Testis (tissue), 5 donors: ENCODE data around the gene CHCHD5. TPM values are rescaled to one million over a fixed set of nuclear protein-coding genes. Genes with fewer than 3 reads are reported as not detected.
"Not testable (repeated sequence)": the region's sequence is repeated elsewhere in the genome, so short reads cannot be mapped to it uniquely, and the experiment has no call there.

Source experiments
- DNase-seq: peaks from one replicate; pipeline ENCODE4 v3.0.0-alpha.2; 2019
- H3K27ac ChIP-seq, 2 donors: fragments of 200-600 bp; sonication (generic); one replicate each; pipeline ENCODE4 v1.5.1; 2019
- H3K27me3 ChIP-seq: fragments of 200-600 bp; sonication (generic); one replicate; pipeline ENCODE4 v1.5.1; 2019
- H3K36me3 ChIP-seq: fragments of 200-600 bp; sonication (generic); one replicate; pipeline ENCODE4 v1.5.1; 2017; ENCODE audit warnings: low read depth; ENCODE audit errors: missing control alignments
- H3K4me1 ChIP-seq: fragments of 200-600 bp; sonication (generic); one replicate; pipeline ENCODE4 v1.5.1; 2019
- H3K4me3 ChIP-seq, 2 donors: fragments of 200-600 bp; sonication (generic); one replicate each; pipeline ENCODE4 v1.5.1; 2017 to 2019
- H3K9me3 ChIP-seq: fragments of 200-600 bp; sonication (generic); one replicate; pipeline ENCODE4 v1.5.1; 2017
- POLR2A ChIP-seq: fragments of 450-650 bp; IDR thresholded peaks from one replicate; pipeline ENCODE4 v1.6.1; 2017; ENCODE audit warnings: antibody characterized with exemption, mild to moderate bottlenecking, moderate library complexity
- WGBS, 2 donors: methylation state at CpG; one replicate each; pipeline ENCODE4 v1.1.5; 2018; 5-methylcytosine and 5-hydroxymethylcytosine counted together
- intact Hi-C: fragments of 100-400 bp; cut with DNase I; formaldehyde crosslinking; loops from one replicate; pipeline ENCODE4 v1.15.1; 2023; ENCODE audit warnings: low total_unique reads
- long read RNA-seq, 2 donors: transcript quantifications; one replicate each; lab custom pipeline, GENCODE V29; 2026
- polyA plus RNA-seq: library from polyadenylated mRNA; stranded (reverse); fragments of 350-450 nt; fragmentation: Illumina TruSeq; extraction: RNeasy Lipid Tissue Mini Kit (QIAGEN cat#74804); gene quantifications from one replicate; pipeline ENCODE4 v1.2.3, GENCODE V29; 2014; ENCODE audit warnings: low read depth, low replicate concordance; ENCODE audit not compliant: insufficient read depth
- total RNA-seq, 2 donors: library from RNA; depleted of rRNA; stranded (reverse); fragments of >200 nt; gene quantifications; one replicate each; pipeline ENCODE4 v1.2.3, GENCODE V29; 2016
- TF ChIP-seq, protein P1 (sequence below), 3 experiments: fragments of 450-650 bp in 2 of 3; fragments of 200-600 bp in 1 of 3; sonication (generic) in 1 of 3; IDR thresholded peaks; one replicate each; pipeline ENCODE4 v1.5.1; 2016 to 2019; ENCODE audit warnings: antibody characterized with exemption in 3 of 3, mild to moderate bottlenecking in 2 of 3, moderate library complexity in 1 of 3

CHCHD5 gene
- total RNA-seq (10 to 100 TPM; 49.0 to 51.3 TPM), polyA plus RNA-seq (98.9 TPM)
- long read RNA-seq, donor 1, transcript CHCHD5-201 (4 exons, 691 nt) = major isoform, 34 of 40 reads
- long read RNA-seq, donor 1, partial matches to known transcripts = 6 of 40 reads
- long read RNA-seq, donor 1, other reads (novel, unspliced or antisense) = 0 of 40 reads
- long read RNA-seq, donor 2, transcript CHCHD5-201 (4 exons, 691 nt) = major isoform, 19 of 24 reads
- long read RNA-seq, donor 2, partial matches to known transcripts = 5 of 24 reads
- long read RNA-seq, donor 2, other reads (novel, unspliced or antisense) = 0 of 24 reads

GRCh38 chr2:112584134-112584890 lies at the start of gene CHCHD5:
TSS of gene CHCHD5 (plus strand) at chr2:112584609. CDS start at chr2:112584648, 39 bp downstream.
- TF ChIP-seq, protein P1, sequence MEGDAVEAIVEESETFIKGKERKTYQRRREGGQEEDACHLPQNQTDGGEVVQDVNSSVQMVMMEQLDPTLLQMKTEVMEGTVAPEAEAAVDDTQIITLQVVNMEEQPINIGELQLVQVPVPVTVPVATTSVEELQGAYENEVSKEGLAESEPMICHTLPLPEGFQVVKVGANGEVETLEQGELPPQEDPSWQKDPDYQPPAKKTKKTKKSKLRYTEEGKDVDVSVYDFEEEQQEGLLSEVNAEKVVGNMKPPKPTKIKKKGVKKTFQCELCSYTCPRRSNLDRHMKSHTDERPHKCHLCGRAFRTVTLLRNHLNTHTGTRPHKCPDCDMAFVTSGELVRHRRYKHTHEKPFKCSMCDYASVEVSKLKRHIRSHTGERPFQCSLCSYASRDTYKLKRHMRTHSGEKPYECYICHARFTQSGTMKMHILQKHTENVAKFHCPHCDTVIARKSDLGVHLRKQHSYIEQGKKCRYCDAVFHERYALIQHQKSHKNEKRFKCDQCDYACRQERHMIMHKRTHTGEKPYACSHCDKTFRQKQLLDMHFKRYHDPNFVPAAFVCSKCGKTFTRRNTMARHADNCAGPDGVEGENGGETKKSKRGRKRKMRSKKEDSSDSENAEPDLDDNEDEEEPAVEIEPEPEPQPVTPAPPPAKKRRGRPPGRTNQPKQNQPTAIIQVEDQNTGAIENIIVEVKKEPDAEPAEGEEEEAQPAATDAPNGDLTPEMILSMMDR (IDR thresholded peaks at IDR 0.05) = peak in 2 of 3 experiments; percentile 37 to 40
- TF ChIP-seq POLR2A = no peak
- H3K4me1 ChIP-seq = peaks cover 14% of the 10 kb centered on the region
- H3K27ac ChIP-seq = peak within 1 kb of the TSS; percentile 95 to 96
- intact Hi-C loops = no loop called here
- no peaks in the 10 kb centered on the region for H3K9me3 ChIP-seq
- no peaks in the 10 kb centered on the region for H3K36me3 ChIP-seq
- DNase-seq = peak; percentile 98
- H3K27me3 ChIP-seq = no peaks in the 10 kb centered on the region
- H3K4me3 ChIP-seq = peak within 1 kb of the TSS; percentile 69 to 78
- WGBS, 2 donors = 0 to 1% methylated on average over 23 to 54 of the region's 54 CpGs

GRCh38 chr2:112534826-112535225 lies 49.6 kb upstream of the CHCHD5 start:
- Histone ChIP-seq H3K27me3 (no peaks in the 10 kb centered on the region), H3K9me3 (no peaks in the 10 kb centered on the region), H3K27ac (no peak overlapping the region), H3K4me3 (no peak overlapping the region), H3K36me3 (no peaks in the 10 kb centered on the region), H3K4me1 (no peaks in the 10 kb centered on the region)
- DNase-seq = no peak
- TF ChIP-seq, protein P1 (IDR thresholded peaks at IDR 0.05) = no peak
- TF ChIP-seq POLR2A = no peak
- intact Hi-C loops = no loop called here
- WGBS, 2 donors = 70 to 79% methylated on average over 1 of the region's 1 CpG

- DNase-seq, H3K9me3 ChIP-seq, H3K4me3 ChIP-seq, H3K36me3 ChIP-seq, H3K4me1 ChIP-seq, H3K27ac ChIP-seq, H3K27me3 ChIP-seq, intact Hi-C loops: not testable (repeated sequence)
Observed at GRCh38 chr2:112536665-112537064, 47.7 kb upstream of the CHCHD5 start.

DNA sequence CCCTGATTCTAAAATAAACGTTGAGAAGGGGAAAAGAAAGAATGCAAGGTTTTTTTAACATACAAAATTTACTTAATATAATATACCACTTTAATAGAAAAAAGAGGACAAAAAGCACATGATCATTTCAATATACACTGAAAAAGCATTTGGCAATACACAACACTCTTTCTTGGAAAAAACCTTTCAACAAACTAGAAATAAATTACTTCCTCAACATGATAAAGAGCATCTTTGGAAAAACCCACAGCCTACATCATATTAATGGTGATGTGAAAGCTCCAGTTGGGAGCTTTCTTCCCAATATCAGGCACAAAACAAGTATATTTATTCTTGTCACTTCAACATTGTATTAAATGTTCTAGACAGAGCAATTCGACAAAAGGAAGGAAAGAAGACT lies 45.1 kb upstream of the CHCHD5 start:
- H3K27ac ChIP-seq = no peak overlapping the region
- TF ChIP-seq POLR2A = no peak
- TF ChIP-seq, protein P1 (IDR thresholded peaks at IDR 0.05) = no peak
- no peak overlapping the region for H3K4me3 ChIP-seq
- no peaks in the 10 kb centered on the region for H3K9me3 ChIP-seq
- H3K4me1 ChIP-seq = peaks cover 9% of the 10 kb centered on the region
- WGBS, 2 donors = 58 to 64% methylated on average over 2 of the region's 2 CpGs
- no peaks in the 10 kb centered on the region for H3K27me3 ChIP-seq
- intact Hi-C loops = no loop called here
- DNase-seq = no peak
- no peaks in the 10 kb centered on the region for H3K36me3 ChIP-seq

GRCh38 chr2:112540906-112541305 lies 43.5 kb upstream of the CHCHD5 start:
- Histone ChIP-seq H3K4me1 (peaks cover 9% of the 10 kb centered on the region), H3K27ac (peak overlapping the region in 1 of 2 donors; percentile 92), H3K9me3 (no peaks in the 10 kb centered on the region), H3K4me3 (no peak overlapping the region), H3K27me3 (no peaks in the 10 kb centered on the region), H3K36me3 (no peaks in the 10 kb centered on the region)
- no peak for DNase-seq
- WGBS, 2 donors = 30 to 33% methylated on average over 2 of the region's 2 CpGs
- intact Hi-C loops = no loop called here
- TF ChIP-seq, protein P1 (IDR thresholded peaks at IDR 0.05) = no peak
- TF ChIP-seq POLR2A = no peak
